ENCODE results near the gene ACTBL2.
"Not testable (repeated sequence)": the region's sequence is repeated elsewhere in the genome, so short reads cannot be mapped to it uniquely, and the experiment has no call there.

Gene ACTBL2

DNA sequence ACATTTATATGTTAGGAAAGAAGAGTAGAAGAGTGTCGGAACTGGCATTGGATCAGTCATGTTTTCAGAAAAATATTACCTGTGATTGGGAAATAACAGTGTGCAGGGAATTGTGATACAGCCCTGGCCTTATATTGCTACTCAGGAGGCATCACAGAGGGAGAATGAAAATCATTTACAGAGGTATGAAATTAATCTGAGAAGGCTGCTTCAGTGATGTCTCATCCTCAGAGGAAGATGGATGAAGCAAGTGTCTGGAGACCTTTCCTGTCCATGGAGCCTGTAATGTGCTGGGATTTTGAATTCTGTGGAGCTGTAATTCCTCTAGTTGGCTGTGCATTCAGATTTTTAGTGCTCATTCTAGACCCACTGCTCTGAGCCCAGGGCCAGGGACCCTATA lies 3.8 kb downstream of the ACTBL2 start:
- TF ChIP-seq, protein P1, sequence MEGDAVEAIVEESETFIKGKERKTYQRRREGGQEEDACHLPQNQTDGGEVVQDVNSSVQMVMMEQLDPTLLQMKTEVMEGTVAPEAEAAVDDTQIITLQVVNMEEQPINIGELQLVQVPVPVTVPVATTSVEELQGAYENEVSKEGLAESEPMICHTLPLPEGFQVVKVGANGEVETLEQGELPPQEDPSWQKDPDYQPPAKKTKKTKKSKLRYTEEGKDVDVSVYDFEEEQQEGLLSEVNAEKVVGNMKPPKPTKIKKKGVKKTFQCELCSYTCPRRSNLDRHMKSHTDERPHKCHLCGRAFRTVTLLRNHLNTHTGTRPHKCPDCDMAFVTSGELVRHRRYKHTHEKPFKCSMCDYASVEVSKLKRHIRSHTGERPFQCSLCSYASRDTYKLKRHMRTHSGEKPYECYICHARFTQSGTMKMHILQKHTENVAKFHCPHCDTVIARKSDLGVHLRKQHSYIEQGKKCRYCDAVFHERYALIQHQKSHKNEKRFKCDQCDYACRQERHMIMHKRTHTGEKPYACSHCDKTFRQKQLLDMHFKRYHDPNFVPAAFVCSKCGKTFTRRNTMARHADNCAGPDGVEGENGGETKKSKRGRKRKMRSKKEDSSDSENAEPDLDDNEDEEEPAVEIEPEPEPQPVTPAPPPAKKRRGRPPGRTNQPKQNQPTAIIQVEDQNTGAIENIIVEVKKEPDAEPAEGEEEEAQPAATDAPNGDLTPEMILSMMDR (IDR thresholded peaks at IDR 0.05; ENCODE audit: insufficient read depth, low read depth, low read length, missing control alignments) = no peak
- no peak for DNase-seq (ENCODE audit: low read depth)
- H3K4me3 ChIP-seq (ENCODE audit: low read depth, low read length) = no peak overlapping the region

DNA sequence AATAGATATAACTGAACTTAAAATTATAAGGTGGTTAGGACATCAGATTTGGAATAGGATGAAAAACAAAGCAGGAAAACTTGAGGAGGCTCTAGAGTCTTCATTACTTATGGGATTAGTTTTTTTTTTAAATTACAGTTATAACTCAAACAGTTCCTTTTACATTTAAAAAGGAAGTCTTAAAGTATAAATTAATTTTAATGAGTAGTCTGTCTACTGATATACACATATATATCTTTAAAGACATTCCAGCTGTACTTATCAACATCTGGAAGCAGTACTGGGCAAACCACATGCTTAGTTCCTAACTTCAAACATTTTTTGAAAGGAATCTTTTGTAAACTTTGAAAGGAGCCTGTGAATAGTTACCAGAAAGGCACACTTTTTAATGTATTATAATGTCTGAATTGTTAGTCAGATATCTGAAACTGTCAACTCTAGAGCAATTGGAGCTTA lies 6.0 kb downstream of the ACTBL2 start:
- H3K4me3 ChIP-seq (ENCODE audit: low read depth, low read length) = no peak overlapping the region
- DNase-seq (ENCODE audit: low read depth) = no peak
- TF ChIP-seq, protein P1 (IDR thresholded peaks at IDR 0.05; ENCODE audit: insufficient read depth, low read depth, low read length, missing control alignments) = no peak

- TF ChIP-seq, protein P1 (IDR thresholded peaks at IDR 0.05; ENCODE audit: insufficient read depth, low read depth, low read length, missing control alignments) = no peak
- DNase-seq (ENCODE audit: low read depth) = no peak
- H3K4me3 ChIP-seq (ENCODE audit: low read depth, low read length) = no peak overlapping the region
Measured at GRCh38 chr5:57470339-57470738, 12.3 kb downstream of the ACTBL2 start.

- no peak overlapping the region for H3K4me3 ChIP-seq (ENCODE audit: low read depth, low read length)
- DNase-seq (ENCODE audit: low read depth) = no peak
- TF ChIP-seq, protein P1 (IDR thresholded peaks at IDR 0.05; ENCODE audit: insufficient read depth, low read depth, low read length, missing control alignments) = no peak
Measured at GRCh38 chr5:57468481-57469163, 14.0 kb downstream of the ACTBL2 start.

DNA sequence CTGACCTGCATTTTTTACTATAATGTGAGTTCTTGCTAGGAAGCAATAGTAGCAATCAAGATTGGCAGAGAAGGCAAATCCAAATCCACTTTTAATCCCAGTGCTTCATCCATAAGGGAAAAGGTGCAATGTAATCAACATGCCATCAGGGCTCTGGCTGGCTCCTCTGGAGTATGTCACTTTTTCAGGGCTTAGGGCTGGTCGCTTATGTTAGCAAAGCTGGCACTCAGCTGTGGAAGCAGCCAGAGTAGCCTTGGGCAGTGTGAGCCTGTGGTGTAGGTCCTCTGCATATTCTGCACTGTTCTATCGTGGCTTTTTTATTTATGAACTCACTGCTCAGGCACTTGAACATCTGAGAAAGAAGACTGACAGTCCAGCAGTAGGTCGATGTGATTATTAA lies 16.1 kb downstream of the ACTBL2 start:
- H3K4me3 ChIP-seq (ENCODE audit: low read depth, low read length) = no peak overlapping the region
- TF ChIP-seq, protein P1 (IDR thresholded peaks at IDR 0.05; ENCODE audit: insufficient read depth, low read depth, low read length, missing control alignments) = no peak
- DNase-seq (ENCODE audit: low read depth) = no peak

DNA sequence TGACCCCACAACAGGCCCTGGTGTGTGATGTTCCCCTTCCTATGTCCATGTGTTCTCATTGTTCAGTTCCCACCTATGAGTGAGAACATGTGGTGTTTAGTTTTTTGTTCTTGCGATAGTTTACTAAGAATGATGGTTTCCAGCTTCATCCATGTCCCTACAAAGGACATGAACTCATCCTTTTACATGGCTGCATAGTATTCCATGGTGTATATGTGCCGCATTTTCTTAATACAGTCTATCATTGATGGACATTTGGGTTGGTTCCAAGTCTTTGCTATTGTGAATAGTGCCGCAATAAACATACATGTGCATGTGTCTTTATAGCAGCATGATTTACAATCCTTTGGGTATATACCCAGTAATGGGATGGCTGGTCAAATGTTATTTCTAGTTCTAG lies 22.6 kb downstream of the ACTBL2 start:
- not testable (repeated sequence) for H3K4me3 ChIP-seq (ENCODE audit: low read depth, low read length); DNase-seq (ENCODE audit: low read depth)

DNA sequence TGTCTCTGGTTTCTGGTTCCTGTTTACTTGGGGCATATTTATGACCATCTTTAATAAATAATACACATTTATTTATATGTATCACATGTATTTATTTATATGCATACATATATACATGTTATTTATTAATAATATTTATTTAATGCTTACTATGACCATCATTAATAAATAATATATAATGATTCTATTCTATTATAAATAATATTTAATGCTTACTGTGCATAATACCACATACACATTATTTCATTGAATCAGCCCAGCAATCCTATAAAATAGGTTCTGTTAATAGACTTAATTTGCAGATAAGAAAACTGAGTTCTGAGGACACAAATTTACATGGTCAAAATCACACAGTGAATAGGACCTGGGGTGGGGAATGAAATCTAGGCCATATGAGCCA lies 24.2 kb downstream of the ACTBL2 start:
- H3K4me3 ChIP-seq (ENCODE audit: low read depth, low read length) = no peak overlapping the region
- TF ChIP-seq, protein P1 (IDR thresholded peaks at IDR 0.05; ENCODE audit: insufficient read depth, low read depth, low read length, missing control alignments) = no peak
- no peak for DNase-seq (ENCODE audit: low read depth)
